Measurements from ENCODE around the gene PDGFD. TPM values are rescaled to one million over a fixed set of nuclear protein-coding genes. Genes with fewer than 3 reads are reported as not detected.

The PDGFD gene
- polyA plus RNA-seq (2012; ENCODE audit: missing spikeins) = not detected

- DNase-seq (ENCODE audit: insufficient read length) = peak; percentile 29
- FAIRE-seq = peak; percentile 91
- TF ChIP-seq TAF1 (IDR thresholded peaks at IDR 0.05; ENCODE audit: borderline replicate concordance, low read depth, low read length) (no peak), POLR2AphosphoS5 (IDR thresholded peaks at IDR 0.05; ENCODE audit: low read depth, low read length) (no peak), POLR2A (IDR thresholded peaks at IDR 0.05; ENCODE audit: low read depth, low read length) (no peak)
These were observed at the start of gene PDGFD for GRCh38 chr11:104164028-104164520. TSS of gene PDGFD (minus strand) at chr11:104164147.

- DNase-seq (ENCODE audit: insufficient read length) (no peak), FAIRE-seq (no peak)
- TF ChIP-seq TAF1 (IDR thresholded peaks at IDR 0.05; ENCODE audit: borderline replicate concordance, low read depth, low read length) (no peak), POLR2A (IDR thresholded peaks at IDR 0.05; ENCODE audit: low read depth, low read length) (no peak), POLR2AphosphoS5 (IDR thresholded peaks at IDR 0.05; ENCODE audit: low read depth, low read length) (no peak)
These were observed 43.0 kb upstream of the PDGFD start for GRCh38 chr11:104206936-104207335.

GRCh38 chr11:104205838-104206237 lies 41.9 kb upstream of the PDGFD start:
- DNase-seq (ENCODE audit: insufficient read length) (no peak), FAIRE-seq (no peak)
- TF ChIP-seq POLR2AphosphoS5 (IDR thresholded peaks at IDR 0.05; ENCODE audit: low read depth, low read length) (no peak), POLR2A (IDR thresholded peaks at IDR 0.05; ENCODE audit: low read depth, low read length) (no peak), TAF1 (IDR thresholded peaks at IDR 0.05; ENCODE audit: borderline replicate concordance, low read depth, low read length) (no peak)

- FAIRE-seq (no peak), DNase-seq (ENCODE audit: insufficient read length) (no peak)
- TF ChIP-seq POLR2A (IDR thresholded peaks at IDR 0.05; ENCODE audit: low read depth, low read length) (no peak), POLR2AphosphoS5 (IDR thresholded peaks at IDR 0.05; ENCODE audit: low read depth, low read length) (no peak)
These were observed 36.7 kb upstream of the PDGFD start for GRCh38 chr11:104200688-104201087.

GRCh38 chr11:104199053-104199452 lies 35.1 kb upstream of the PDGFD start:
- TF ChIP-seq TAF1 (IDR thresholded peaks at IDR 0.05; ENCODE audit: borderline replicate concordance, low read depth, low read length) (no peak), POLR2AphosphoS5 (IDR thresholded peaks at IDR 0.05; ENCODE audit: low read depth, low read length) (no peak), POLR2A (IDR thresholded peaks at IDR 0.05; ENCODE audit: low read depth, low read length) (no peak)
- FAIRE-seq (no peak), DNase-seq (ENCODE audit: insufficient read length) (no peak)

- TF ChIP-seq POLR2AphosphoS5 (IDR thresholded peaks at IDR 0.05; ENCODE audit: low read depth, low read length) (no peak), POLR2A (IDR thresholded peaks at IDR 0.05; ENCODE audit: low read depth, low read length) (no peak), TAF1 (IDR thresholded peaks at IDR 0.05; ENCODE audit: borderline replicate concordance, low read depth, low read length) (no peak)
- DNase-seq (ENCODE audit: insufficient read length) (no peak), FAIRE-seq (no peak)
These were observed 34.6 kb upstream of the PDGFD start for GRCh38 chr11:104198576-104198975.

GRCh38 chr11:104191124-104191523 lies 27.2 kb upstream of the PDGFD start:
- TF ChIP-seq POLR2A (IDR thresholded peaks at IDR 0.05; ENCODE audit: low read depth, low read length) (no peak), POLR2AphosphoS5 (IDR thresholded peaks at IDR 0.05; ENCODE audit: low read depth, low read length) (no peak)
- no peak for DNase-seq (ENCODE audit: insufficient read length)
- FAIRE-seq = no peak

- FAIRE-seq = no peak
- DNase-seq (ENCODE audit: insufficient read length) = no peak
- TF ChIP-seq POLR2A (IDR thresholded peaks at IDR 0.05; ENCODE audit: low read depth, low read length) (no peak), TAF1 (IDR thresholded peaks at IDR 0.05; ENCODE audit: borderline replicate concordance, low read depth, low read length) (no peak), POLR2AphosphoS5 (IDR thresholded peaks at IDR 0.05; ENCODE audit: low read depth, low read length) (no peak)
These were observed 19.6 kb upstream of the PDGFD start for GRCh38 chr11:104183593-104183992.

- no peak for DNase-seq (ENCODE audit: insufficient read length)
- FAIRE-seq = no peak
- no peak for TF ChIP-seq TAF1 (IDR thresholded peaks at IDR 0.05; ENCODE audit: borderline replicate concordance, low read depth, low read length)
- TF ChIP-seq POLR2A (IDR thresholded peaks at IDR 0.05; ENCODE audit: low read depth, low read length) = no peak
- TF ChIP-seq POLR2AphosphoS5 (IDR thresholded peaks at IDR 0.05; ENCODE audit: low read depth, low read length) = no peak
These were observed 11.8 kb upstream of the PDGFD start for GRCh38 chr11:104175769-104176168.

GRCh38 chr11:104169091-104169490 lies 5.1 kb upstream of the PDGFD start:
- FAIRE-seq (peak; percentile 5), DNase-seq (ENCODE audit: insufficient read length) (no peak)
- TF ChIP-seq POLR2A (IDR thresholded peaks at IDR 0.05; ENCODE audit: low read depth, low read length) = no peak
- TF ChIP-seq TAF1 (IDR thresholded peaks at IDR 0.05; ENCODE audit: borderline replicate concordance, low read depth, low read length) = no peak
- no peak for TF ChIP-seq POLR2AphosphoS5 (IDR thresholded peaks at IDR 0.05; ENCODE audit: low read depth, low read length)

GRCh38 chr11:104165014-104165413 lies 1.1 kb upstream of the PDGFD start:
- DNase-seq (ENCODE audit: insufficient read length) = no peak
- TF ChIP-seq TAF1 (IDR thresholded peaks at IDR 0.05; ENCODE audit: borderline replicate concordance, low read depth, low read length) (no peak), POLR2A (IDR thresholded peaks at IDR 0.05; ENCODE audit: low read depth, low read length) (no peak), POLR2AphosphoS5 (IDR thresholded peaks at IDR 0.05; ENCODE audit: low read depth, low read length) (no peak)
- FAIRE-seq = peak; percentile 30

GRCh38 chr11:104163100-104164027 lies 583 bp downstream of the PDGFD start:
- FAIRE-seq (no peak), DNase-seq (ENCODE audit: insufficient read length) (no peak)
- TF ChIP-seq POLR2A (IDR thresholded peaks at IDR 0.05; ENCODE audit: low read depth, low read length) (no peak), TAF1 (IDR thresholded peaks at IDR 0.05; ENCODE audit: borderline replicate concordance, low read depth, low read length) (no peak), POLR2AphosphoS5 (IDR thresholded peaks at IDR 0.05; ENCODE audit: low read depth, low read length) (no peak)

All from GM12892 (cell line).